ENCODE data around the gene FKBP15.

Gene FKBP15

DNA sequence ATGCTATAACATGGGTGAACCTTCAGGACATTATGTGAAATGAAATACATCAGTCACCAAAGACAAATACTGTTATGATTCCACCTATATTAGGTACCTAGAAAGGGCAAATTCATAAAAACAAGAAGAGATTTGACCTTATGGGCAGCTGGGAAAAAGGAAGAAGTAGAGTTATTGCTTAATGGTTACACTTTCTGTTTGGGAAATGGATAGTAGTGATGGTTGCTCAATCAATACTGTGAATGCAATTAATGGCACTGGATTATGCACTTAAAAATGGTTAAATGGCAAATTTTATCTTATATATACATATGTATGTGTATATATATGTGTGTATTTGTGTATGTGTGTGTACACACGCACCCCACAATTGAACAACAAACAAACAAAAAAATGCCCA is 15.2 kb downstream of the FKBP15 start:
- no peak overlapping the region for H3K4me3 ChIP-seq (ENCODE audit: low read depth, low read length)
- H3K36me3 ChIP-seq (ENCODE audit: control insufficient read depth, insufficient read depth, low read length) = peaks cover 2% of the 10 kb centered on the region
- H3K9ac ChIP-seq (ENCODE audit: low read depth, low read length) = no peak overlapping the region
- H3K4me1 ChIP-seq (ENCODE audit: control insufficient read depth, insufficient read depth, low read length) = no peaks in the 10 kb centered on the region
- no peaks in the 10 kb centered on the region for H3K27me3 ChIP-seq (ENCODE audit: control insufficient read depth, insufficient read depth, low read length)
- no peaks in the 10 kb centered on the region for H3K9me3 ChIP-seq (ENCODE audit: control insufficient read depth, insufficient read depth, low read length)

DNA sequence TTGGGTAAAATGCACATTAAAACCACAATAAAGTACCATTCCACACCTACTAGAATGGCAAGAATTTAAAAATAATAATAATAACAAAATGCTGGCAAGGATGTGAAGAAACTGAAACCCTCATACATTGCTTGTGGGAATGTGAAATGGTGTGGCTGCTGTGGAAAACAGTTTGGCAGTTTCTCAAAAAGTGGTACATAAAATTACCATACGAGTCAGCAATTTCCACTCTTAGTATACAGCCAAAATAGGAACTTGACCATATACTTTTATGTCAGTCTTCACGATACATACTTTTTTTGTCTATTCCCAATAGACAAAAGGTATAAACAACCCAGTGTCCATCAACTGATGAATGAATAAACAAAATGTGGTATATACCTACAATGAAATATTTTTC is 15.6 kb downstream of the FKBP15 start:
- H3K36me3 ChIP-seq (ENCODE audit: control insufficient read depth, insufficient read depth, low read length) = peaks cover 2% of the 10 kb centered on the region
- no peaks in the 10 kb centered on the region for H3K4me1 ChIP-seq (ENCODE audit: control insufficient read depth, insufficient read depth, low read length)

DNA sequence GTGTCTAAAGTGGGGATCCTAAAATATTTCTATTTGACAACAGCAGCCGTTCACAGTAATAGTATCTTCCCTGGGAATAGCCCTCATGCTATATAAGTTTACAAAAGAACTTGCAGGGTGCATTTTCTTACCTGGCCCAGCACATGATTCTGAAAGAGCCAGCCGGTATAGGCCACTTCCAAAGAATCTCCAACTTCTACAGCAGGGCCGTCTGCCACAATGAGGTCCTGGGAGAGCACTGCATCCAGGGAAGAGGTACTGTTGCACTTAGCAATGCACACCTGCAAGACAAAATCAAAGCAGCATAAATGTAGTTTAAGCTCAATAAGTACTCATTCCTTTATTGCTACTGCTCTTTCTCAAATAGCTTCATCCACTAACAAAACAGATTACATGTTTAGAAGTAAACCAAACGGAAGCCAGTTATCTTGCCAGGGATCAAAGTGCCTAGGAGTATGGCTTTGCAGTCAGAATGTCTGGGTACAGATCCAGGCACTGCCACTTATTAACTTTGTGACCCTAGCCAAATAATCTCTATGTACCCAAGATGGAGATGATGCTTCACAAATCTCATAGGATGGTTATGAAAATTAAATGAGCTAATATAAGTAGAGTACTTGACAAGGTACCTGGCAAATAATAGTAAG is 21.3 kb downstream of the FKBP15 start:
- H3K9me3 ChIP-seq (ENCODE audit: control insufficient read depth, insufficient read depth, low read length) = no peaks in the 10 kb centered on the region
- no peaks in the 10 kb centered on the region for H3K27me3 ChIP-seq (ENCODE audit: control insufficient read depth, insufficient read depth, low read length)
- H3K4me3 ChIP-seq (ENCODE audit: low read depth, low read length) = no peak overlapping the region
- H3K4me1 ChIP-seq (ENCODE audit: control insufficient read depth, insufficient read depth, low read length) = no peaks in the 10 kb centered on the region
- peaks cover 6% of the 10 kb centered on the region for H3K36me3 ChIP-seq (ENCODE audit: control insufficient read depth, insufficient read depth, low read length)
- H3K9ac ChIP-seq (ENCODE audit: low read depth, low read length) = no peak overlapping the region

More for the DNA sequence above, 15.6 kb downstream of the FKBP15 start:
- H3K4me3 ChIP-seq (ENCODE audit: low read depth, low read length) = no peak overlapping the region
- no peaks in the 10 kb centered on the region for H3K9me3 ChIP-seq (ENCODE audit: control insufficient read depth, insufficient read depth, low read length)
- H3K27me3 ChIP-seq (ENCODE audit: control insufficient read depth, insufficient read depth, low read length) = no peaks in the 10 kb centered on the region
- no peak overlapping the region for H3K9ac ChIP-seq (ENCODE audit: low read depth, low read length)

DNA sequence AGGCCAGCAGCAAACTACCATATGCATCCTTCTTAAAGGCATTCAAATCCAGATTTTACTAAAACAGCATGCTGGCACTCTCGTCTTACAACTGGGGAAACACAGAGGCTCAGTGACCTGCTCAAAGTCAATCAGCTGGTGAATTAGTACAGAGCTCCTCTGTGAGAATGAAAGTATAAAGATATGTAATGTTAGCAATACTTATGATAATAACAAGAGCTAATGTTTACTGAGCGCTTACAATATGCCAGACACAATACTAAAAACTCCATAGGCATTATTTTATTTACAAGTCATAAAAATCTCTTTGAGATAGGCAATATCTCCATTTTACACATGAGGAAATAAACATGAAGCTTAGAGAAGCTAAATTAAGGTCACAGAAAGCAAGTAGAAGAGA is 28.6 kb downstream of the FKBP15 start:
- Histone ChIP-seq H3K9ac (ENCODE audit: low read depth, low read length) (no peak overlapping the region), H3K27me3 (ENCODE audit: control insufficient read depth, insufficient read depth, low read length) (no peaks in the 10 kb centered on the region), H3K4me3 (ENCODE audit: low read depth, low read length) (no peak overlapping the region), H3K36me3 (ENCODE audit: control insufficient read depth, insufficient read depth, low read length) (no peaks in the 10 kb centered on the region), H3K4me1 (ENCODE audit: control insufficient read depth, insufficient read depth, low read length) (no peaks in the 10 kb centered on the region), H3K9me3 (ENCODE audit: control insufficient read depth, insufficient read depth, low read length) (no peaks in the 10 kb centered on the region)

DNA sequence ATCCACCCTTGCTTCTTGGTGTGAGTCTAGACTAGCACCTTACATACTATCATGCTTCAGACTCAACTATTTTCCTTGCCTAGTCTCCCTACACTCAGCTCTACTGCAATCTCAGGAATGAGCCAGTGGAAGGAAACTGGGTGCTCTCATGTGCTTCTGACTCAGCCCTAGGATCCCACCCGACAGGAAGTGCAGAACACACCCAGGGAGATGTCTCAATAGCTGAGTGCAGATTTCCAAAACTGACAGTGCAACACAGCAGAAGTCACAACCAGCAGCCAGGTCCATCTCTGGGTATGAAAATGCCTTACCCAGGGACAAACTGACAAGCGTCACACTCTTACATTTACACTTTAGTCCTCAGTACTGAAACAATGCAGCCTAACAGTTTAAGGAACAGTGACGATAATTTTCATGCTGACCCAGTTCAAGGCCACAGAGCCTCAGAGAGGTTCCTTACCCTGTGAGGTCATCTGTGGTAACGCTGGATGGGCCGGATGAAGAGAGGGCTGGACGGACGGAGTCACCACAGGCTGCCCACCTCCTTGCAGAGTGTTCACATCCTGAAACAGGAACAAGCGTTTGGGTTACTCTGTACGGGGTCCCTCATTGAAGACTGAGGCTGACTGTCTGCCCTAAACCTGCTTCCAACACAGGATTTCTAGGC is 33.0 kb downstream of the FKBP15 start:
- Histone ChIP-seq H3K4me3 (ENCODE audit: low read depth, low read length) (no peak overlapping the region), H3K9me3 (ENCODE audit: control insufficient read depth, insufficient read depth, low read length) (no peaks in the 10 kb centered on the region), H3K27me3 (ENCODE audit: control insufficient read depth, insufficient read depth, low read length) (no peaks in the 10 kb centered on the region), H3K9ac (ENCODE audit: low read depth, low read length) (no peak overlapping the region), H3K36me3 (ENCODE audit: control insufficient read depth, insufficient read depth, low read length) (peaks cover 2% of the 10 kb centered on the region), H3K4me1 (ENCODE audit: control insufficient read depth, insufficient read depth, low read length) (no peaks in the 10 kb centered on the region)

DNA sequence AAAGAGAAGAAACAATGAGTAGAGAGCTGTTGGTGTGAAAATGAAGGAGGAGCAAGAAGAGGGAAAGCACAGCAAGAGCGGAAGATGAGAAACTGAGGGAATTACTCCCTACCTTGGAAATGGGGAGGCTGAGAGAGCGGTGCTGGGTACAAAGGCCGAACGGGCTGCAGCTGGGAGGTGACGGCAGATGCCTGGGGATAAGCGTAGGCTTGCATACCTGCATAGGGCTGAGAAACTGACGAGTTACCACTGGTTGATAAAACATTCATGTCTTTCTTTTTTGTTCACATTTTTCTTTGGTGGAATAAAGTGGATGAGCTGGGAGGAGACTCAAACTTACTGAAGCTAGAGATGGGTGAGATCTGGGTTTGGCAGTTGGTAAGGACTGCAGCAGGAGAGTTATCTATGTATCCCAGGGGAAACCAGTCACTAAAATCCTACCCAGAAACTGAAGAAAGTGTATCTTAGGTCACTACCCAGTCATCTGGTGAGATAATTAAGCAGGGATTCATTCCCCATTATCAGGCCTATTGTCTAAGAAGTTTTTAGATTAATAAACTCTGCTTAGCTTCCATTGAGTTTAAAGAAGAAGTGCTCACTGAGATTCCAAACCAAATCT is 34.8 kb downstream of the FKBP15 start:
- no peak overlapping the region for H3K9ac ChIP-seq (ENCODE audit: low read depth, low read length)
- no peaks in the 10 kb centered on the region for H3K9me3 ChIP-seq (ENCODE audit: control insufficient read depth, insufficient read depth, low read length)
- peaks cover 2% of the 10 kb centered on the region for H3K36me3 ChIP-seq (ENCODE audit: control insufficient read depth, insufficient read depth, low read length)
- H3K4me3 ChIP-seq (ENCODE audit: low read depth, low read length) = no peak overlapping the region
- no peaks in the 10 kb centered on the region for H3K4me1 ChIP-seq (ENCODE audit: control insufficient read depth, insufficient read depth, low read length)
- H3K27me3 ChIP-seq (ENCODE audit: control insufficient read depth, insufficient read depth, low read length) = no peaks in the 10 kb centered on the region

DNA sequence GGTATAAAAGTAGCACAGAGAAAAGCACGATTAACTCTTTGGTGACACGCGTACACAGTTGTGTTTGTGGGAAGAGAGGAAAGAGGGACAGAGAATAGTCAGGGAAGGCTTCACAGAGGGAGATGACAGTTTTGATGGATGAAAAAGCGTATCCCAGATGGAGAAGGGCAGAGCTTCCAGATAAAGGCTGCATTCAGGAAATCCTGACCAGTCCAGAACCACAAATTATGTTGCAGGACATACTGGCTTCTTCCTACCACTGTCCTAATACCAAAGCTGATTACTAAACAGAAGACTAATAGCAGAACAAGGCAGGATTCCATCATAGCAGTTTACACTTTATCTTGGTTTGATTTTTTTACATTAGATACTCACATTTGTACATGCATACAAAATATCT is 35.8 kb downstream of the FKBP15 start:
- no peaks in the 10 kb centered on the region for H3K27me3 ChIP-seq (ENCODE audit: control insufficient read depth, insufficient read depth, low read length)
- H3K36me3 ChIP-seq (ENCODE audit: control insufficient read depth, insufficient read depth, low read length) = peaks cover 4% of the 10 kb centered on the region
- no peaks in the 10 kb centered on the region for H3K4me1 ChIP-seq (ENCODE audit: control insufficient read depth, insufficient read depth, low read length)

DNA sequence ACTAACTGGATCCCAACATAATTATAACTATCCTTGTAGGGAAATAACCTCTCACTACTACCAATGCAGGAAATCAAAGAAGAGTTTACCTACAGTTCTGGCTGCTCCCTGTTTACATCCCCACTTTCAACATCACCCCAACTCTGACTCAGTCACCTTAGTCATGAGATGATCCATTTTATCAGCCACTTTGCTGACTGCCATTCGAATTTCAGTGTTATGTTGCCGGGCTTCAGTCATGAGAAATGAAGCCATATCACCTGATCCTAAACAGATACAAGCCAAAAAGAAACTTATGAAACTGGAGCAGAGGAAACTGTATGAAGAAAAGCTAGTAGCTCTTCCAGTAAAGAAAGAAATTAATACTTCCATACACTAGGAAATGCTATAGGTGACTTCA is 36.5 kb downstream of the FKBP15 start:
- Histone ChIP-seq H3K36me3 (ENCODE audit: control insufficient read depth, insufficient read depth, low read length) (peaks cover 5% of the 10 kb centered on the region), H3K4me3 (ENCODE audit: low read depth, low read length) (no peak overlapping the region), H3K9ac (ENCODE audit: low read depth, low read length) (no peak overlapping the region), H3K4me1 (ENCODE audit: control insufficient read depth, insufficient read depth, low read length) (no peaks in the 10 kb centered on the region), H3K27me3 (ENCODE audit: control insufficient read depth, insufficient read depth, low read length) (no peaks in the 10 kb centered on the region), H3K9me3 (ENCODE audit: control insufficient read depth, insufficient read depth, low read length) (no peaks in the 10 kb centered on the region)

More for the DNA sequence above, 35.8 kb downstream of the FKBP15 start:
- Histone ChIP-seq H3K4me3 (ENCODE audit: low read depth, low read length) (no peak overlapping the region), H3K9me3 (ENCODE audit: control insufficient read depth, insufficient read depth, low read length) (no peaks in the 10 kb centered on the region), H3K9ac (ENCODE audit: low read depth, low read length) (no peak overlapping the region)

DNA sequence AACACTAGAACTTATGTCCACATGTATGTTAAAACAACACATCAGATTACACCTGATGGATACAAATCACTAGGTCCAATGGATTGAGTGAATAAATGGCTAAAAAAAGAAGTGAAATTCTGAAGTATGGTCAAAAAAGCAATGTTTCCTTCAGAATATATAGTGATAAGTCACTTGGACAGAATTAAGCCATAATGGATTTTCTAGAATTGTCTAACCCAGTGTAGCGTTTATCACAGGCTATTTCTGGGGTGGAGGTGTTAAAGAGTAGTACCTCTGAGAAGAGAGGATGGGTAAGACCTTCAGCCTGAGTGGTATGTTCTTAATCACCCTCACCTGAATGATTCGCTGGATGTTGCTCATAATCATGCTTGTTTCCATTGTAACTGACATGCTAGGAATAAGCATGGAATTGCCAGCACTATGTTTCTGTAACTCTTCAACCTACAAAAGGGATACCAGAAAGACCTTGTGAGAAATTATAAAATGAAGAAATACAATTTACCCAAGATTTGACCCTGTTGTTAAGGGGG is 37.1 kb downstream of the FKBP15 start:
- H3K9me3 ChIP-seq (ENCODE audit: control insufficient read depth, insufficient read depth, low read length) = no peaks in the 10 kb centered on the region
- H3K36me3 ChIP-seq (ENCODE audit: control insufficient read depth, insufficient read depth, low read length) = peaks cover 5% of the 10 kb centered on the region
- no peaks in the 10 kb centered on the region for H3K4me1 ChIP-seq (ENCODE audit: control insufficient read depth, insufficient read depth, low read length)
- no peaks in the 10 kb centered on the region for H3K27me3 ChIP-seq (ENCODE audit: control insufficient read depth, insufficient read depth, low read length)
- H3K4me3 ChIP-seq (ENCODE audit: low read depth, low read length) = no peak overlapping the region
- no peak overlapping the region for H3K9ac ChIP-seq (ENCODE audit: low read depth, low read length)

DNA sequence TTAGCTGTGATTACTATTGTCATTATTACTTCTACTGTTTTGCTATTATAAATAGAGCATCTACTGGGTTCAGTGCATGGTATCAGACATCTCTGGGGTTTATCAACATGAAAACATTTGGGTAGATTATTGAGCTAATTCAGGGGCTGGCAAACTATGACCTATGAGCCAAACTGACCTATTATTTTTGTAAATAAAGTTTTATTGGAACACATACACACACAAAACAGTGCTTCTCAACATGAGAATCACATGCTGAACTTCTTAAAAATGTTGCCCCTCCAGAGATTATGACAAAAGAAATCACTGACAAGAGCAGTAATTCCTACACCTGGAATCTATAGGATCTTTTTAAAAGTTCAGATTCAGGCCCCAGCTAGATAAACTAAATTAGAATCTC is 39.9 kb downstream of the FKBP15 start:
- no peak overlapping the region for H3K4me3 ChIP-seq (ENCODE audit: low read depth, low read length)
- no peak overlapping the region for H3K9ac ChIP-seq (ENCODE audit: low read depth, low read length)
- peaks cover 8% of the 10 kb centered on the region for H3K36me3 ChIP-seq (ENCODE audit: control insufficient read depth, insufficient read depth, low read length)
- no peaks in the 10 kb centered on the region for H3K9me3 ChIP-seq (ENCODE audit: control insufficient read depth, insufficient read depth, low read length)
- H3K4me1 ChIP-seq (ENCODE audit: control insufficient read depth, insufficient read depth, low read length) = no peaks in the 10 kb centered on the region
- no peaks in the 10 kb centered on the region for H3K27me3 ChIP-seq (ENCODE audit: control insufficient read depth, insufficient read depth, low read length)

DNA sequence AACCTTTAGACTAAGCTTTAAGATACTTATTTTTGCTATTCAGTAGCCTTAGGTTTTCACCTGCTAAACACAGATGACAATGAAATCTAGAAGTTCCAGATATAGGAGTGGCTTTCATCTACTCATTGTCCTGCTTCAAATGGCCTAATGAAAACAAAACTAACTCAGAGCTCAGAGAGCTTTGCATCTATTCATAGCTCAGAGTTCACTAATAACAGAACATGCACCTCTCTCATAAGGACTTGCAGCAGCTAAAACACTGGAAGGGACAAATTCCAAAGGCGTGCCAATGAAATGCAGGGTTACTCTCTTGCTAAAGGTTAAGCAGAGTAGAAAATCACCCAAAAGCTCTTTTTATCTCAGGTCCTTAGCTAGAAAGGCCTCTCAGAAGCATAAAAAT is 41.2 kb downstream of the FKBP15 start:
- Histone ChIP-seq H3K9ac (ENCODE audit: low read depth, low read length) (no peak overlapping the region), H3K9me3 (ENCODE audit: control insufficient read depth, insufficient read depth, low read length) (no peaks in the 10 kb centered on the region), H3K4me3 (ENCODE audit: low read depth, low read length) (no peak overlapping the region), H3K36me3 (ENCODE audit: control insufficient read depth, insufficient read depth, low read length) (peaks cover 6% of the 10 kb centered on the region), H3K27me3 (ENCODE audit: control insufficient read depth, insufficient read depth, low read length) (no peaks in the 10 kb centered on the region), H3K4me1 (ENCODE audit: control insufficient read depth, insufficient read depth, low read length) (no peaks in the 10 kb centered on the region)

DNA sequence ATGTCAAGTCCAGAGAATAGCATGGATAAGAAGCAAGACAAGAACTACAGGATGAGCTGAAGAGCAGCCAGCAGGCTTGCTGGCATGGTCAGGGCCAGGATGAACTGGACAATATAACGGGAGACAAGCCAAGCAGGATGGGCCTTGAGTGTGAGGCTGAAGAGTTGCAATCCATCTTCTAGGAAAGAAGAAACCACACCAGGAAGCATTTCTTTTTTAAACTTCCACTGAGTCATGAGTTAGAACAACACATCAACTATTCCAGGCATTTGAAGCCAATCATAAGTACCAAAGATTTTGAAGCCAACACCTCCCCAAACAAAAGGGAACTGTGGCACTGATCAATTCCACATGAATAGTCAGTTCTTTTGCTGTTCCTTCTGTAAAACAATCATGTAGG is 43.0 kb downstream of the FKBP15 start:
- no peaks in the 10 kb centered on the region for H3K27me3 ChIP-seq (ENCODE audit: control insufficient read depth, insufficient read depth, low read length)
- H3K4me3 ChIP-seq (ENCODE audit: low read depth, low read length) = no peak overlapping the region
- H3K36me3 ChIP-seq (ENCODE audit: control insufficient read depth, insufficient read depth, low read length) = peaks cover 14% of the 10 kb centered on the region
- no peaks in the 10 kb centered on the region for H3K9me3 ChIP-seq (ENCODE audit: control insufficient read depth, insufficient read depth, low read length)
- H3K9ac ChIP-seq (ENCODE audit: low read depth, low read length) = no peak overlapping the region
- no peaks in the 10 kb centered on the region for H3K4me1 ChIP-seq (ENCODE audit: control insufficient read depth, insufficient read depth, low read length)
